Urinary bladder (tissue), 4 donors: Measurements from ENCODE around the gene PCMTD2. TPM values are rescaled to one million over a fixed set of nuclear protein-coding genes. Genes with fewer than 3 reads are reported as not detected.
"Not testable (repeated sequence)": the region's sequence is repeated elsewhere in the genome, so short reads cannot be mapped to it uniquely, and the experiment has no call there.

Experiments used
- DNase-seq: peaks from one replicate; pipeline ENCODE4 v3.0.0-alpha.2; 2015; ENCODE audit errors: extremely low spot score
- H3K27ac ChIP-seq: one replicate; pipeline ENCODE4 v1.5.1; 2013; ENCODE audit warnings: low read depth, mild to moderate bottlenecking, moderate library complexity
- H3K36me3 ChIP-seq: one replicate; pipeline ENCODE4 v1.6.1; 2013; ENCODE audit warnings: mild to moderate bottlenecking, moderate library complexity; ENCODE audit not compliant: insufficient read depth
- H3K4me1 ChIP-seq: one replicate; pipeline ENCODE4 v1.6.1; 2013; ENCODE audit warnings: mild to moderate bottlenecking, moderate library complexity; ENCODE audit not compliant: insufficient read depth
- H3K4me3 ChIP-seq: one replicate; pipeline ENCODE4 v1.5.1; 2013; ENCODE audit warnings: low read depth, low read length
- WGBS: extraction: QIAGEN DNeasy Blood & Tissue Kit; methylation state at CpG from one replicate; pipeline ENCODE4 v1.1.7; 2013; 5-methylcytosine and 5-hydroxymethylcytosine counted together
- polyA plus RNA-seq: library from polyadenylated mRNA; stranded (reverse); fragments of 200-250 nt; gene quantifications from one replicate; pipeline ENCODE4 v1.2.3, GENCODE V29; 2013
- total RNA-seq: library from RNA; depleted of rRNA; stranded (reverse); fragments of >200 nt; gene quantifications from one replicate; pipeline ENCODE4 v1.2.3, GENCODE V29; 2014
- donor health status: healthy with polysubstance abuse.
- donor health status: healthy.

PCMTD2 gene
- total and polyA plus RNA-seq, 2 donors, result 39.1 to 93.9 TPM

- Histone ChIP-seq H3K4me1 (no peaks in the 10 kb centered on the region), H3K4me3 (no peak overlapping the region), H3K36me3 (no peaks in the 10 kb centered on the region), H3K27ac (no peak overlapping the region)
- 74% methylated on average over 14 of the region's 14 CpGs for WGBS
- no peak for DNase-seq
Measured at GRCh38 chr20:64228751-64229506, 26.6 kb upstream of the PCMTD2 start.

GRCh38 chr20:64229507-64230061 is 26.0 kb upstream of the PCMTD2 start:
- Histone ChIP-seq H3K36me3 (no peaks in the 10 kb centered on the region), H3K4me1 (no peaks in the 10 kb centered on the region), H3K27ac (no peak overlapping the region), H3K4me3 (no peak overlapping the region)
- WGBS, result 48% methylated on average over 8 of the region's 8 CpGs
- no peak for DNase-seq

- no peak for DNase-seq
- no peaks in the 10 kb centered on the region for H3K4me1 ChIP-seq
- H3K27ac ChIP-seq, result no peak overlapping the region
- H3K4me3 ChIP-seq, result no peak overlapping the region
- H3K36me3 ChIP-seq, result no peaks in the 10 kb centered on the region
- WGBS, result 79% methylated on average over 22 of the region's 22 CpGs
Measured at GRCh38 chr20:64230461-64231145, 24.9 kb upstream of the PCMTD2 start.

GRCh38 chr20:64231621-64232550 is 23.7 kb upstream of the PCMTD2 start:
- no peaks in the 10 kb centered on the region for H3K36me3 ChIP-seq
- 91% methylated on average over 27 of the region's 27 CpGs for WGBS
- DNase-seq, result no peak
- no peak overlapping the region for H3K4me3 ChIP-seq
- H3K4me1 ChIP-seq, result no peaks in the 10 kb centered on the region
- H3K27ac ChIP-seq, result no peak overlapping the region

- DNase-seq, result no peak
- 74% methylated on average over 3 of the region's 3 CpGs for WGBS
- Histone ChIP-seq H3K4me1 (no peaks in the 10 kb centered on the region), H3K27ac (no peak overlapping the region), H3K4me3 (no peak overlapping the region), H3K36me3 (no peaks in the 10 kb centered on the region)
Measured at GRCh38 chr20:64232794-64233193, 22.8 kb upstream of the PCMTD2 start.

- WGBS, result 57% methylated on average over 5 of the region's 5 CpGs
- no peak overlapping the region for H3K27ac ChIP-seq
- DNase-seq, result no peak
Measured at GRCh38 chr20:64233725-64234124, 21.8 kb upstream of the PCMTD2 start.

GRCh38 chr20:64234291-64234791 is 21.2 kb upstream of the PCMTD2 start:
- no peak for DNase-seq
- Histone ChIP-seq H3K4me1 (no peaks in the 10 kb centered on the region), H3K36me3 (no peaks in the 10 kb centered on the region), H3K4me3 (no peak overlapping the region), H3K27ac (no peak overlapping the region)
- WGBS, result 95% methylated on average over 11 of the region's 11 CpGs

More at GRCh38 chr20:64233725-64234124, 21.8 kb upstream of the PCMTD2 start:
- Histone ChIP-seq H3K4me3 (no peak overlapping the region), H3K36me3 (no peaks in the 10 kb centered on the region), H3K4me1 (no peaks in the 10 kb centered on the region)

GRCh38 chr20:64234921-64235565 is 20.5 kb upstream of the PCMTD2 start:
- 96% methylated on average over 17 of the region's 17 CpGs for WGBS
- not testable (repeated sequence) for H3K36me3 ChIP-seq, H3K27ac ChIP-seq, H3K4me1 ChIP-seq, DNase-seq, H3K4me3 ChIP-seq

- Histone ChIP-seq H3K4me3 (no peak overlapping the region), H3K4me1 (no peaks in the 10 kb centered on the region), H3K36me3 (no peaks in the 10 kb centered on the region), H3K27ac (no peak overlapping the region)
- DNase-seq, result no peak
- WGBS, result 91% methylated on average over 27 of the region's 27 CpGs
Measured at GRCh38 chr20:64236137-64237088, 19.1 kb upstream of the PCMTD2 start.

- no peaks in the 10 kb centered on the region for H3K4me1 ChIP-seq
- DNase-seq, result no peak
- no peak overlapping the region for H3K27ac ChIP-seq
- 87% methylated on average over 17 of the region's 17 CpGs for WGBS
- H3K36me3 ChIP-seq, result no peaks in the 10 kb centered on the region
- no peak overlapping the region for H3K4me3 ChIP-seq
Measured at GRCh38 chr20:64237316-64237715, 18.2 kb upstream of the PCMTD2 start.

GRCh38 chr20:64238115-64238825 is 17.3 kb upstream of the PCMTD2 start:
- H3K4me1 ChIP-seq, result no peaks in the 10 kb centered on the region
- 69% methylated on average over 11 of the region's 11 CpGs for WGBS
- no peak for DNase-seq
- H3K4me3 ChIP-seq, result no peak overlapping the region
- no peak overlapping the region for H3K27ac ChIP-seq
- H3K36me3 ChIP-seq, result no peaks in the 10 kb centered on the region
